ENCODE measurements around the gene BMPER.

BMPER gene

DNA sequence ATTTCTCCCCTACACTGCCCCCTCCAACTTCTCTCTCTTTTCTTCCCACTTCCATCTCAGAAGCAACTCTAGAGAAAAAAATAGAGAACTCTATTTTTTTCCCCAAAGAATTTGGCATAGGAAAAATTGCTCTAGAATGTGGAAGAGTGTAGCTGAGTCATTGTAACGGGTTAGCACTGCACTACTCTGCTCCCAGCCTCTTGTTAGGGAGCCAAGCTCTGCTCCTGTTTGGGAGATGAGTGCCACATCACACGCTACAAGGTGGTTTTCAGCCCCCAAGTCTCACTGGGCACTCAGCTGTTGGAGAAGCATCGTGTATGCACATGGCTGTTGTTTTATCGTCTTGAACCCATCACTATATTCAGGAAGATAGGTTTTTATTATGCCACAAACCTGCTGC is 136.4 kb downstream of the BMPER start:
- H3K36me3 ChIP-seq (ENCODE audit: control insufficient read depth in 2 of 2, insufficient read depth in 1 of 2, low read length in 2 of 2): no peaks in the 10 kb centered on the region
- ChIA-PET POLR2A (no interaction called here), CTCF (interaction anchor here (0.6 to 2.0 kb wide), 2 partner anchors 10 to 45 kb away, joined by 3 to 5 read pairs; no protein-coding TSS in a partner anchor)
- TF ChIP-seq ZNF664 (tag by site-specific recombination; IDR thresholded peaks at IDR 0.05): no peak
- TF ChIP-seq ZNF843 (tag by site-specific recombination; IDR thresholded peaks at IDR 0.05): no peak
- TF ChIP-seq ZBTB11 (tag by site-specific recombination; conservative IDR thresholded peaks at IDR 0.05; ENCODE audit: low read depth): no peak
- no peak for TF ChIP-seq ELK4 (IDR thresholded peaks at IDR 0.05; ENCODE audit: borderline replicate concordance, low read depth, low read length)
- no peak for TF ChIP-seq ZNF354C (tag by site-specific recombination; IDR thresholded peaks at IDR 0.05; ENCODE audit: borderline replicate concordance, low read depth)
- TF ChIP-seq WT1 (tag by site-specific recombination; IDR thresholded peaks at IDR 0.05): no peak
- no peak for TF ChIP-seq GLIS1 (tag by site-specific recombination; IDR thresholded peaks at IDR 0.05)
- TF ChIP-seq, protein P1, sequence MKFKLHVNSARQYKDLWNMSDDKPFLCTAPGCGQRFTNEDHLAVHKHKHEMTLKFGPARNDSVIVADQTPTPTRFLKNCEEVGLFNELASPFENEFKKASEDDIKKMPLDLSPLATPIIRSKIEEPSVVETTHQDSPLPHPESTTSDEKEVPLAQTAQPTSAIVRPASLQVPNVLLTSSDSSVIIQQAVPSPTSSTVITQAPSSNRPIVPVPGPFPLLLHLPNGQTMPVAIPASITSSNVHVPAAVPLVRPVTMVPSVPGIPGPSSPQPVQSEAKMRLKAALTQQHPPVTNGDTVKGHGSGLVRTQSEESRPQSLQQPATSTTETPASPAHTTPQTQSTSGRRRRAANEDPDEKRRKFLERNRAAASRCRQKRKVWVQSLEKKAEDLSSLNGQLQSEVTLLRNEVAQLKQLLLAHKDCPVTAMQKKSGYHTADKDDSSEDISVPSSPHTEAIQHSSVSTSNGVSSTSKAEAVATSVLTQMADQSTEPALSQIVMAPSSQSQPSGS (tag by site-specific recombination; IDR thresholded peaks at IDR 0.05; ENCODE audit: low read depth): no peak
- TF ChIP-seq MYNN (tag by site-specific recombination; IDR thresholded peaks at IDR 0.05; ENCODE audit: borderline replicate concordance): no peak
- no peak for TF ChIP-seq SP3 (tag by site-specific recombination; IDR thresholded peaks at IDR 0.05)
- TF ChIP-seq ZNF121 (tag by site-specific recombination; IDR thresholded peaks at IDR 0.05): no peak
- TF ChIP-seq ZNF549 (tag by site-specific recombination; IDR thresholded peaks at IDR 0.05): no peak
- H3K9me3 ChIP-seq (ENCODE audit: control insufficient read depth, insufficient read depth, low read depth, low read length): no peaks in the 10 kb centered on the region
- peaks cover 3% of the 10 kb centered on the region for H3K4me1 ChIP-seq (ENCODE audit: control insufficient read depth, insufficient read depth, low read length)
- no peak overlapping the region for H3K27ac ChIP-seq (ENCODE audit: extremely low read depth, low read depth, low read length)
- H3K4me3 ChIP-seq (ENCODE audit: low read depth, low read length): no peak overlapping the region

DNA sequence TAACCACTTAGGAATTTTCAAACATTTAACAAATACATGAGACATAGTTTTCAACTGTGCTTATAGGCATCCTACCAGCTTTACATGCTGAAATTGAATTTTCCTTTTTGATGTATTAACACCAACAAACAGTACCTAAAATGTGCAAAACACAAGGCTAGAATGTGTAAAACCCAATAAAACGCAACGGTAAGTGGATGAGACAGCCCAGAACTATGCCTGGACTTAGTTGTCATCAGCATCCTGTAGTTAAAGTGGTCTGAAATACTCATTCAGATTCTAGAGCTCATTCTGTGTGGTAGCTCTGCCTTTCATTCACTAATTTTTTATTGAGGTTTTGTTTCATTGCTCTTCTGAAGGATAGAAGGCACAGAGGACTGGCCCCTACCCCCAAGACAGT is 137.1 kb downstream of the BMPER start:
- POLR2A ChIA-PET: no interaction called here
- no peak for TF ChIP-seq WT1 (tag by site-specific recombination; IDR thresholded peaks at IDR 0.05)
- TF ChIP-seq, protein P2, sequence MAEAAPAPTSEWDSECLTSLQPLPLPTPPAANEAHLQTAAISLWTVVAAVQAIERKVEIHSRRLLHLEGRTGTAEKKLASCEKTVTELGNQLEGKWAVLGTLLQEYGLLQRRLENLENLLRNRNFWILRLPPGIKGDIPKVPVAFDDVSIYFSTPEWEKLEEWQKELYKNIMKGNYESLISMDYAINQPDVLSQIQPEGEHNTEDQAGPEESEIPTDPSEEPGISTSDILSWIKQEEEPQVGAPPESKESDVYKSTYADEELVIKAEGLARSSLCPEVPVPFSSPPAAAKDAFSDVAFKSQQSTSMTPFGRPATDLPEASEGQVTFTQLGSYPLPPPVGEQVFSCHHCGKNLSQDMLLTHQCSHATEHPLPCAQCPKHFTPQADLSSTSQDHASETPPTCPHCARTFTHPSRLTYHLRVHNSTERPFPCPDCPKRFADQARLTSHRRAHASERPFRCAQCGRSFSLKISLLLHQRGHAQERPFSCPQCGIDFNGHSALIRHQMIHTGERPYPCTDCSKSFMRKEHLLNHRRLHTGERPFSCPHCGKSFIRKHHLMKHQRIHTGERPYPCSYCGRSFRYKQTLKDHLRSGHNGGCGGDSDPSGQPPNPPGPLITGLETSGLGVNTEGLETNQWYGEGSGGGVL (tag by site-specific recombination; IDR thresholded peaks at IDR 0.05): no peak
- no peak for TF ChIP-seq ZNF626 (tag by site-specific recombination; IDR thresholded peaks at IDR 0.05)
- TF ChIP-seq ZIC2 (tag by site-specific recombination; IDR thresholded peaks at IDR 0.05): no peak
- no peak for TF ChIP-seq ZNF571 (tag by site-specific recombination; IDR thresholded peaks at IDR 0.05)
- TF ChIP-seq ZNF830 (tag by site-specific recombination; IDR thresholded peaks at IDR 0.05; ENCODE audit: low read depth): no peak
- no peak for TF ChIP-seq ZNF335 (tag by site-specific recombination; conservative IDR thresholded peaks at IDR 0.05)
- Histone ChIP-seq H3K9me3 (ENCODE audit: control insufficient read depth, insufficient read depth, low read depth, low read length) (no peaks in the 10 kb centered on the region), H3K4me3 (ENCODE audit: low read depth, low read length) (no peak overlapping the region), H3K4me1 (ENCODE audit: control insufficient read depth, insufficient read depth, low read length) (0 out of 2 replicates have a peak, but pooled peaks cover 2% of the 10 kb centered on the region), H3K27ac (ENCODE audit: extremely low read depth, low read depth, low read length) (no peak overlapping the region), H3K36me3 (ENCODE audit: control insufficient read depth in 2 of 2, insufficient read depth in 1 of 2, low read length in 2 of 2) (no peaks in the 10 kb centered on the region)
- CTCF ChIA-PET: interaction anchor here (0.5 to 2.0 kb wide), 5 partner anchors 44 to 1982 kb away, joined by 3 to 6 read pairs (median 5); no protein-coding TSS in a partner anchor
